Trophoblast cell (in vitro differentiated cells and primary cell): ENCODE data around the gene UGT1A10.
"Not testable (repeated sequence)": the region's sequence is repeated elsewhere in the genome, so short reads cannot be mapped to it uniquely, and the experiment has no call there.

Source experiments
- DNase-seq, 2 donors: peaks; one replicate each; pipeline ENCODE4 v3.0.0-alpha.2; 2016
- H2AFZ ChIP-seq: 2 replicates; pipeline ENCODE4 v1.6.1; 2013; ENCODE audit warnings: low read length, moderate library complexity, mild to moderate bottlenecking; ENCODE audit not compliant: insufficient read depth, poor library complexity
- H2AK5ac ChIP-seq: 2 replicates; pipeline ENCODE4 v1.6.1; 2013; ENCODE audit warnings: mild to moderate bottlenecking, low read length
- H2BK120ac ChIP-seq: 2 replicates; pipeline ENCODE4 v1.6.1; 2013; ENCODE audit warnings: low read length, mild to moderate bottlenecking, moderate library complexity; ENCODE audit not compliant: insufficient read depth, poor library complexity
- H2BK12ac ChIP-seq: 2 replicates; pipeline ENCODE4 v1.6.1; 2013; ENCODE audit warnings: mild to moderate bottlenecking, low read length, moderate library complexity
- H2BK5ac ChIP-seq: 2 replicates; pipeline ENCODE4 v1.6.1; 2013; ENCODE audit warnings: low read length, low read depth, moderate library complexity, mild to moderate bottlenecking; ENCODE audit not compliant: poor library complexity
- H3K14ac ChIP-seq: 2 replicates; pipeline ENCODE4 v1.6.1; 2013; ENCODE audit warnings: mild to moderate bottlenecking, low read length
- H3K18ac ChIP-seq: 2 replicates; pipeline ENCODE4 v1.6.1; 2013; ENCODE audit warnings: mild to moderate bottlenecking, low read length
- H3K23ac ChIP-seq: 2 replicates; pipeline ENCODE4 v1.6.1; 2013; ENCODE audit warnings: low read length
- H3K27ac ChIP-seq: 2 replicates; pipeline ENCODE4 v1.5.1; 2013; ENCODE audit warnings: low read depth, mild to moderate bottlenecking, inconsistent platforms, low read length, moderate library complexity
- H3K27me3 ChIP-seq: 2 replicates; pipeline ENCODE4 v1.6.1; 2013; ENCODE audit warnings: inconsistent platforms, mild to moderate bottlenecking, low read length, moderate library complexity; ENCODE audit not compliant: insufficient read depth
- H3K36me3 ChIP-seq, 2 experiments: 1 replicate in 1 of 2; 2 replicates in 1 of 2; pipeline ENCODE4 v1.6.1; 2013; ENCODE audit warnings: low read length in 2 of 2, mild to moderate bottlenecking in 2 of 2, moderate library complexity in 1 of 2; ENCODE audit not compliant: insufficient read depth in 2 of 2, control insufficient read depth in 1 of 2
- H3K4ac ChIP-seq: 2 replicates; pipeline ENCODE4 v1.6.1; 2013; ENCODE audit warnings: low read depth, mild to moderate bottlenecking, low read length, moderate library complexity
- H3K4me1 ChIP-seq, 2 experiments: 1 replicate in 1 of 2; 2 replicates in 1 of 2; pipeline ENCODE4 v1.6.1; 2013; ENCODE audit warnings: low read length in 2 of 2, mild to moderate bottlenecking in 2 of 2, moderate library complexity in 1 of 2; ENCODE audit not compliant: insufficient read depth in 2 of 2, control insufficient read depth in 1 of 2
- H3K4me2 ChIP-seq: 2 replicates; pipeline ENCODE4 v1.6.1; 2013; ENCODE audit warnings: inconsistent platforms, mild to moderate bottlenecking, low read length, moderate library complexity
- H3K4me3 ChIP-seq: 2 replicates; pipeline ENCODE4 v1.5.1; 2013; ENCODE audit warnings: mild to moderate bottlenecking, low read depth, low read length, inconsistent platforms
- H3K79me1 ChIP-seq: one replicate; pipeline ENCODE4 v1.6.1; 2013; ENCODE audit warnings: low read length
- H3K79me2 ChIP-seq: 2 replicates; pipeline ENCODE4 v1.6.1; 2013; ENCODE audit warnings: low read length, mild to moderate bottlenecking; ENCODE audit not compliant: control insufficient read depth, insufficient read depth, poor library complexity
- H3K9ac ChIP-seq: 2 replicates; pipeline ENCODE4 v1.6.1; 2013; ENCODE audit warnings: mild to moderate bottlenecking, low read length
- H3K9me3 ChIP-seq: 2 replicates; pipeline ENCODE4 v1.6.1; 2013; ENCODE audit warnings: low read depth, mild to moderate bottlenecking, control low read depth, inconsistent platforms, low read length; ENCODE audit not compliant: insufficient read depth
- H4K12ac ChIP-seq: 2 replicates; pipeline ENCODE4 v1.6.1; 2013; ENCODE audit warnings: low read depth, mild to moderate bottlenecking, low read length, moderate library complexity
- H4K8ac ChIP-seq: 2 replicates; pipeline ENCODE4 v1.6.1; 2013; ENCODE audit warnings: low read depth, mild to moderate bottlenecking, low read length, moderate library complexity
- H4K91ac ChIP-seq: one replicate; pipeline ENCODE4 v1.6.1; 2013; ENCODE audit warnings: low read depth, mild to moderate bottlenecking, low read length, moderate library complexity
- WGBS: extraction: QIAGEN DNeasy Blood & Tissue Kit; methylation state at CpG from one replicate; pipeline ENCODE4 v1.1.7; 2013; ENCODE audit warnings: missing lambda C conversion rate; ENCODE audit not compliant: insufficient read length, insufficient coverage; ENCODE audit errors: extremely low coverage; 5-methylcytosine and 5-hydroxymethylcytosine counted together

The UGT1A10 gene

DNA sequence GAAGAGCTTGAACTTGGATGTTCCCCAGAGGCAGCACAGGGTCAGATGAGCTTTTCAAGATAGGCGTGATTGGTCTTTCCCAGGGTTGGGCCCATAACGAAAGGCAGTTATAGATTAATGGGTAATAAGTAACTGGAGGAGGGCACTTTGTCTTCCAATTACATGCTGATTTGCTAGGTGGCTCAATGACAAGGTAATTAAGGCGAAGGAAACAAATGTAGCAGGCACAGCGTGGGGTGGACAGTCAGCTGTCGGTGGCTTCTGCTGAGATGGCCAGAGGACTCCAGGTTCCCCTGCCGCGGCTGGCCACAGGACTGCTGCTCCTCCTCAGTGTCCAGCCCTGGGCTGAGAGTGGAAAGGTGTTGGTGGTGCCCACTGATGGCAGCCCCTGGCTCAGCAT is 82.3 kb downstream of the UGT1A10 start, which contains the start of gene UGT1A4:
UGT1A4 (plus strand) TSS at position 185 of the 400 bp plus-strand sequence; CDS start at position 270, 85 bp downstream.
- Histone ChIP-seq H3K4ac (no peak within 1 kb of the TSS), H3K18ac (no peak within 1 kb of the TSS), H2BK12ac (no peak within 1 kb of the TSS), H3K4me3 (no peak within 1 kb of the TSS), H2AK5ac (no peak within 1 kb of the TSS), H3K14ac (no peak within 1 kb of the TSS), H3K36me3 (no peaks in the 10 kb centered on the region), H2AFZ (no peak within 1 kb of the TSS), H3K9me3 (peaks cover 8% of the 10 kb centered on the region), H3K79me2 (no peaks in the 10 kb centered on the region), H3K4me2 (no peak within 1 kb of the TSS), H3K27me3 (no peaks in the 10 kb centered on the region), H4K91ac (no peak within 1 kb of the TSS), H2BK120ac (no peak within 1 kb of the TSS), H4K8ac (no peak within 1 kb of the TSS), H3K23ac (no peak within 1 kb of the TSS), H3K79me1 (no peaks in the 10 kb centered on the region), H3K9ac (no peak within 1 kb of the TSS), H3K4me1 (no peaks in the 10 kb centered on the region), H4K12ac (no peak within 1 kb of the TSS), H3K27ac (no peak within 1 kb of the TSS), H2BK5ac (no peak within 1 kb of the TSS)
- WGBS = no CpG with 5 or more reads among the region's 7 CpGs
- DNase-seq = no peak

DNA sequence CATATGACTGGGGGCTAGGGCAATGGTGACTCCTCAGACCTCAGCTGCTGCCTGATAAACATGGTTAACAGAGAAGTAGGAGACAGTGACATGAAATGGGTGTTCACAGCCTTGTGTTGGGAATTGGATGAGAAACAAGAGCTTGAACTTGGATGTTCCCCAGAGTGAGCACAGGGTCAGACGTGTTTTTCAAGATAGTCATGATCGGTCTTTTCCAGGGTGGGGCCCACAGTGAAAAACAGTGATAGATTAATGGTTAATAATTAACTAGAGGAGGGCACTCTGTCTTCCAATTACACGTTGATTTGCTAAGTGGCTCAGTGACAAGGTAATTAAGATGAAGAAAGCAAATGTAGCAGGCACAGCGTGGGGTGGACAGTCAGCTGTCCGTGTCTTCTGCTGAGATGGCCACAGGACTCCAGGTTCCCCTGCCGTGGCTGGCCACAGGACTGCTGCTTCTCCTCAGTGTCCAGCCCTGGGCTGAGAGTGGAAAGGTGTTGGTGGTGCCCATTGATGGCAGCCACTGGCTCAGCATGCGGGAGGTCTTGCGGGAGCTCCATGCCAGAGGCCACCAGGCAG is 92.6 kb downstream of the UGT1A10 start, which contains the start of gene UGT1A3:
UGT1A3 (plus strand) TSS at position 320 of the 579 bp plus-strand sequence; CDS start at position 405, 85 bp downstream.
- H2AFZ ChIP-seq = no peak within 1 kb of the TSS
- H3K27ac ChIP-seq = no peak within 1 kb of the TSS
- no peak for DNase-seq
- no peak within 1 kb of the TSS for H2BK5ac ChIP-seq
- no CpG with 5 or more reads among the region's 8 CpGs for WGBS
- no peak within 1 kb of the TSS for H3K4me2 ChIP-seq
- H3K36me3 ChIP-seq = no peaks in the 10 kb centered on the region
- no peak within 1 kb of the TSS for H3K4ac ChIP-seq
- no peak within 1 kb of the TSS for H3K23ac ChIP-seq
- no peak within 1 kb of the TSS for H3K18ac ChIP-seq
- no peak within 1 kb of the TSS for H4K8ac ChIP-seq
- H3K4me1 ChIP-seq = no peaks in the 10 kb centered on the region
- H3K79me1 ChIP-seq = no peaks in the 10 kb centered on the region
- H3K9ac ChIP-seq = no peak within 1 kb of the TSS
- peaks cover 10% of the 10 kb centered on the region for H3K9me3 ChIP-seq
- no peaks in the 10 kb centered on the region for H3K79me2 ChIP-seq
- H4K91ac ChIP-seq = no peak within 1 kb of the TSS
- no peak within 1 kb of the TSS for H3K14ac ChIP-seq
- no peak within 1 kb of the TSS for H4K12ac ChIP-seq
- H3K4me3 ChIP-seq = no peak within 1 kb of the TSS
- H3K27me3 ChIP-seq = no peaks in the 10 kb centered on the region
- H2AK5ac ChIP-seq = no peak within 1 kb of the TSS
- H2BK12ac ChIP-seq = no peak within 1 kb of the TSS
- no peak within 1 kb of the TSS for H2BK120ac ChIP-seq

DNA sequence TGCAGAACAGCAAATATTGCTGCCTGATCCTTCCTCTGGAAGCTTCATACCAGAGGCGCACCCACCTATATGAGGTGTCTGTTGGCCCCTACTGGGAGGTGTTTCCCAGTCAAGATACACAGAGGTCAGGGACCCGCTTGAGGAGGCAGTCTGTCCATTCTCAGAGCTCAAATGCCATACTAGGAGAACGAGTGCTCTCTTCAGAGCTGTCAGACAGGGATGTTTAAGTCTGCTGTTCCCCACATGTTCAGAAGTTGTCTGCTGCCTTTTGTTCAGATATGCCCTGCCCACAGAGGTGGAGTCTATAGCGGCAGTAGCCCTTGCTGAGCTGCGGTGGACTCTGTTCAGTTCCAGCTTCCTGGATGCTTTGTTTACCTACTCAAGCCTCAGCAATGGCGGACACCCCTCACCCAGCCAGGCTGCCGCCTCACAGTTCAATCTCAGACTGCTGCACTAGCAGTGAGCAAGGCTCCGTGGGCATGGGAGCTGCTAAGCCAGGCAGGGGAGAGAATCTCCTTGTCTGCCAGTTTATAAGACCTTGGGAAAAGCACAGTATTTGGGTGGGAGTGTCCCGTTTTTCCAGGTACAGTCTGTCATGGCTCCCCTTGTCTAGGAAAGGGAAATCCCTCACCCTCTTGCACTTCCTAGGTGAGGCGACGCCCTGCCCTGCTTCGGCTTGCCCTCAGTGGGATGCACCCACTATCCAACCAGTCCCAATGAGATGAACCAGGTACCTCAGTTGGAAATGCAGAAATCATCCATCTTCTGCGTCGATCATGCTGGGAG is 100.8 kb downstream of the UGT1A10 start:
- not testable (repeated sequence) for H2BK5ac ChIP-seq, H4K8ac ChIP-seq, DNase-seq, H3K79me1 ChIP-seq, H3K27me3 ChIP-seq, H3K79me2 ChIP-seq, H3K9ac ChIP-seq, H4K12ac ChIP-seq, H3K36me3 ChIP-seq, H3K27ac ChIP-seq, H3K23ac ChIP-seq, H3K4me2 ChIP-seq, H2BK12ac ChIP-seq, H2BK120ac ChIP-seq, H3K4ac ChIP-seq, H3K18ac ChIP-seq, H2AFZ ChIP-seq, H2AK5ac ChIP-seq, H3K9me3 ChIP-seq, H3K4me1 ChIP-seq, H3K14ac ChIP-seq, H4K91ac ChIP-seq
- no CpG with 5 or more reads among the region's 14 CpGs for WGBS
- peak overlapping the region; percentile 56 for H3K4me3 ChIP-seq

DNA sequence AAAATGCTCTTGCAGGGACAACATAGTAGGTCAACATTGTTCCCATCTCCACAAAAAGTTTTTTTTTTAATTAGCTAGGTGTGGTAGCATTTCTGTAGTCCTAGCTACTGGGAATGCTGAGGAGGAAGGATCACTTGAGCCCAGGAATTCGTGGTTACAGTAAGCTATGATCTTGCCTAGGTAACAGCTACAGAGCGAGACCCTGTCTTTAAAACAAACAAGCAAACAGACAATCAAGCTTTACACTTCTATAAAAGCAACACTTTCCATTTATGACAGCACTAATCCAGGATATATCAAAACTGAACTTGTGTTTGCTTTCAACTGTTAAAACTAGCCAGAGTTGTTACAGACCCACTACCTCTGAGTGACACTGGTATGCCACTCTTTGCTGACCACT is 104.6 kb downstream of the UGT1A10 start:
- Histone ChIP-seq H2AK5ac (no peak overlapping the region), H3K9ac (no peak overlapping the region), H3K27me3 (no peaks in the 10 kb centered on the region), H4K91ac (no peak overlapping the region), H3K27ac (no peak overlapping the region), H3K18ac (no peak overlapping the region), H2AFZ (no peak overlapping the region), H3K9me3 (peaks cover 13% of the 10 kb centered on the region), H3K4me1 (no peaks in the 10 kb centered on the region), H3K36me3 (no peaks in the 10 kb centered on the region), H3K4ac (no peak overlapping the region), H4K8ac (no peak overlapping the region), H3K79me2 (no peaks in the 10 kb centered on the region), H2BK120ac (no peak overlapping the region), H2BK12ac (no peak overlapping the region), H3K14ac (no peak overlapping the region), H3K79me1 (no peaks in the 10 kb centered on the region), H3K4me2 (no peak overlapping the region), H2BK5ac (no peak overlapping the region), H3K4me3 (no peak overlapping the region), H3K23ac (no peak overlapping the region), H4K12ac (no peak overlapping the region)
- no peak for DNase-seq
- no CpG with 5 or more reads among the region's 2 CpGs for WGBS
